HG02885 (cell line): ENCODE results near the gene DAB2IP.

Experiments used
- ATAC-seq: cut with Tn5 transposase; IDR thresholded peaks from one replicate; pipeline ENCODE4 v1.9.1; 2021; ENCODE audit warnings: mild to moderate bottlenecking; ENCODE audit not compliant: unreplicated experiment, poor library complexity

DAB2IP gene

GRCh38 chr9:121809356-121810050 is 158.1 kb downstream of the DAB2IP start:
- ATAC-seq, result no peak

- ATAC-seq, result no peak
Measured at GRCh38 chr9:121810489-121810888, 159.1 kb downstream of the DAB2IP start.

- ATAC-seq, result no peak
Measured at GRCh38 chr9:121811140-121811539, 159.7 kb downstream of the DAB2IP start.

- ATAC-seq, result no peak
Measured at GRCh38 chr9:121811751-121812150, 160.3 kb downstream of the DAB2IP start.

GRCh38 chr9:121812159-121812735 is 160.8 kb downstream of the DAB2IP start:
- no peak for ATAC-seq

- no peak for ATAC-seq
Measured at GRCh38 chr9:121813519-121814210, 162.2 kb downstream of the DAB2IP start.

- no peak for ATAC-seq
Measured at GRCh38 chr9:121814594-121814993, 163.2 kb downstream of the DAB2IP start.

GRCh38 chr9:121815084-121815483 is 163.7 kb downstream of the DAB2IP start:
- no peak for ATAC-seq

- ATAC-seq, result no peak
Measured at GRCh38 chr9:121815546-121816448, 164.4 kb downstream of the DAB2IP start.

- no peak for ATAC-seq
Measured at GRCh38 chr9:121816449-121816817, 165.0 kb downstream of the DAB2IP start.

- ATAC-seq, result no peak
Measured at GRCh38 chr9:121816845-121817450, 165.5 kb downstream of the DAB2IP start.

- ATAC-seq, result no peak
Measured at GRCh38 chr9:121817476-121817875, 166.0 kb downstream of the DAB2IP start.

- no peak for ATAC-seq
Measured at GRCh38 chr9:121818016-121818661, 166.7 kb downstream of the DAB2IP start.

GRCh38 chr9:121818841-121819427 is 167.5 kb downstream of the DAB2IP start:
- ATAC-seq, result no peak

- ATAC-seq, result no peak
Measured at GRCh38 chr9:121819428-121820231, 168.2 kb downstream of the DAB2IP start.

- ATAC-seq, result no peak
Measured at GRCh38 chr9:121820286-121821005, 169.0 kb downstream of the DAB2IP start.

- ATAC-seq, result no peak
Measured at GRCh38 chr9:121821326-121821725, 169.9 kb downstream of the DAB2IP start.
